KG1 (cell line): Measurements from ENCODE around the gene MIOX.

ENCODE experiments used
- DNase-seq: peaks from one replicate; lab custom pipeline; 2025; lab: John Stamatoyannopoulos, UW

MIOX gene

GRCh38 chr22:50473855-50474671 lies 12.6 kb upstream of the MIOX start:
- no peak for DNase-seq

- peak; percentile 81 for DNase-seq
Observed at GRCh38 chr22:50474710-50475651, 11.7 kb upstream of the MIOX start, which contains the start of gene SBF1. Gene SBF1 (minus strand): TSS chr22:50475035. CDS start chr22:50474840, 195 bp downstream.

- no peak for DNase-seq
Observed at GRCh38 chr22:50475652-50476002, 11.0 kb upstream of the MIOX start.

GRCh38 chr22:50476868-50477267 lies 9.8 kb upstream of the MIOX start:
- DNase-seq, result no peak

GRCh38 chr22:50477923-50478322 lies 8.7 kb upstream of the MIOX start:
- DNase-seq, result no peak

- DNase-seq, result no peak
Observed at GRCh38 chr22:50479721-50480120, 6.9 kb upstream of the MIOX start.

- no peak for DNase-seq
Observed at GRCh38 chr22:50481045-50481439, 5.6 kb upstream of the MIOX start.

- no peak for DNase-seq
Observed at GRCh38 chr22:50481440-50482106, 5.1 kb upstream of the MIOX start, which contains the start of gene ADM2. Gene ADM2 (plus strand): TSS chr22:50481543. CDS start chr22:50481848, 305 bp downstream.

- no peak for DNase-seq
Observed at GRCh38 chr22:50482107-50483074, 4.3 kb upstream of the MIOX start.

GRCh38 chr22:50483106-50483505 lies 3.6 kb upstream of the MIOX start:
- DNase-seq, result no peak

GRCh38 chr22:50483556-50483955 lies 3.1 kb upstream of the MIOX start:
- no peak for DNase-seq

GRCh38 chr22:50483977-50484853 lies 2.4 kb upstream of the MIOX start:
- no peak for DNase-seq

GRCh38 chr22:50485221-50486131 lies 1.2 kb upstream of the MIOX start:
- DNase-seq, result no peak

- no peak for DNase-seq
Observed at GRCh38 chr22:50487290-50488005, 789 bp downstream of the MIOX start.

- DNase-seq, result no peak
Observed at GRCh38 chr22:50488006-50488677, 1.5 kb downstream of the MIOX start.

GRCh38 chr22:50488886-50489285 lies 2.2 kb downstream of the MIOX start:
- DNase-seq, result no peak

- no peak for DNase-seq
Observed at GRCh38 chr22:50489363-50490243, 2.9 kb downstream of the MIOX start.
